ENCODE results near the gene ERICH6B.
"Not testable (repeated sequence)": the region's sequence is repeated elsewhere in the genome, so short reads cannot be mapped to it uniquely, and the experiment has no call there.

ERICH6B gene

DNA sequence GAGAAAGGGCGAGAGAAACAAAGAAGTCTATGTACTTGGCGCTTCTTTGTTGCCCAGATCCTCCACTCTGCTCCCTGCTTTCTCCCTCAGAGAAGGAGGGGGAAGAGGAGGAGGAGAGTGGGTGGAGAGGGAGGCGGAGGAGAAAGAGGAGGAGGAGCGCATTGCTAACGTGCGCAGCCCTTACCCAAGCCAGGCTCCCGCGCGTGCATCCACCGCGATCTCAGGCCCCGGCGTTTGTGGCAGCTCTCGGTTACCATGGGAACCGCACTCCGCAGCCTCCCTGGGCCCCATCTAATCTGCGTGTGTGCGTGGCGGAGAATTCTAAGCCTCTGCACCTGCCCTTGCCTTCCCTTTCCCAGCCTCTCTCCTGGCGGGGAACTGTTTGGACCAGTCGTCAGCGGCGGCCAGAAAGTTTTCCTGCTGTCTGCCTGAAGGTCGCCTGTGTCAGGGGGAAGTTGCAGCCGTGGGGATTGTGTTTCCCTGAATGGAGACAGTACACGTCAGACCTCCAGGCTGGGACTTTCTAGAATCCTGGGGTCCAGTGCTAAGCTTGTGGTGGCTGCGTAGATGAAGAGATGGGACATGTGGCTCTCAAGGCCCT lies at the start of gene ERICH6B:
ERICH6B (minus strand) TSS at position 239 of the 601 bp plus-strand sequence. CDS start 18,734 bp downstream, outside the sequence.
- peak; percentile 53 for DNase-seq

DNA sequence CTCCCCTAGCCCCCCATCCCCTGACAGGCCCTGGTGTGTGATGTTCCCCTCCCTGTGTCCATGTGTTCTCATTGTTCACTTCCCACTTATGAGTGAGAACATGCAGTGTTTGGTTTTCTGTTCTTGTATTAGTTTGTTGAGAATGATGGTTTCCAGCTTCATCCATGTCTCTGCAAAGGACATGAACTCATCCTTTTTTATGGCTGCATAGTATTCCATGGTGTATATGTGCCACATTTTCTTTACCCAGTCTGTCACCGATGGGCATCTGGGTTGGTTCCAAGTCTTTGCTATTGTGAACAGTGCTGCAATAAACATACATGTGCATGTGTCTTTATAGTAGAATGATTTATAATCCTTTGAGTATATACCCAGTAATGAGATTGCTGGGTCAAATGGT lies 47.4 kb upstream of the ERICH6B start:
- not testable (repeated sequence) for DNase-seq

DNA sequence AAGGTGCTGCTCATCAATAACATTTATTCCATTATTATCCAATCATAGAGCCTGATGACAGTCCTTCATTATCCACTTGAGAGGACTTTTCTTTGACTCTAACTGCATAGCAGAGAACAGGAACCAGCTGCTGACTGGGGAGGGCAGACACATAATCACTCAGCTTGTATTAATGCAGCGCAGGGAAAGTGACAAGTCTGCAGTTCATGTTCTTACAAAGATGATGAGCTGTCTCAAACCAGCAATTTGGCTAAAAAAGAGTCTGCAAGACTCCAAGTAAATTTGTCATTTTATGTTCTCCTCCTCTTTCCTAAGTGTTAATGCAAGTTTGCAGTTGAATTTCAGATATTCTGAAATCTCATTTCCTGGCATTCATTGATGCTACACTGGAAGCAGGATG lies 46.6 kb upstream of the ERICH6B start:
- DNase-seq: no peak

DNA sequence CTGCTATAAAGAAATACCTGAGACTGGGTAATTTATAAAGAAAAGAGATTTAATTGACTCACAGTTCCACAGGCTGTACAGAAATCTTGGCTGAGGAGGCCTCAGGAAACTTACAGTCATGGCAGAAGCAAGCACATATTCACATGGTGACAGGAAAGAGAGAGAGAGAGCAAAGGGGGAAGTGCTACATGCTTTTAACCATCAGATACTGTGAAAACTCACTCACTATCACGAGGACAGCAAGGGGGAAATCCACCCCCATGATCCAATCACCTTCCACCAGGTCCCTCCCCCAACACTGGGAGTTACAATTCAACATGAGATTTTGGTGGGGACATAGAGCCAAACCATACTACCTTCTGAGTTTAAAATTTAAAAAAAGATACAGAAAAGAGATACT lies 44.9 kb upstream of the ERICH6B start:
- not testable (repeated sequence) for DNase-seq

DNA sequence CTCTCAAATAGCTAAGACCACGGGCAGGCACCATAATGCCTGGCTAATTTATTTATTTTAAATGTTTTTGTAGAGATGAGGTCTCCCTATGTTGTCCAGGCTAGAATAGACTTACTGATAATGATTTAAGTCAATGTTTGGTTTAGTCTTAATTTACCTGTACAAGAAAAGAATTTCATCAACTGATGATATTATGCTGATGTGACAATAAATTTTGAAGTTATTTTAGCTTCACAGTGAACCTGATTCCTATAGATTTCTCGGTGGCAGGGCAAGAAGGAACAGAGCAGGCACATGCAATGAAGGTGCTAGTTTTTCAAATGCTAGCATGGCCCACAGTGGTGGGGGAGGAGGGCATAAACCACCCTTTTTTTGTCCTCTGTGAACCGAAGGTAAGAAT lies 44.0 kb upstream of the ERICH6B start:
- no peak for DNase-seq

DNA sequence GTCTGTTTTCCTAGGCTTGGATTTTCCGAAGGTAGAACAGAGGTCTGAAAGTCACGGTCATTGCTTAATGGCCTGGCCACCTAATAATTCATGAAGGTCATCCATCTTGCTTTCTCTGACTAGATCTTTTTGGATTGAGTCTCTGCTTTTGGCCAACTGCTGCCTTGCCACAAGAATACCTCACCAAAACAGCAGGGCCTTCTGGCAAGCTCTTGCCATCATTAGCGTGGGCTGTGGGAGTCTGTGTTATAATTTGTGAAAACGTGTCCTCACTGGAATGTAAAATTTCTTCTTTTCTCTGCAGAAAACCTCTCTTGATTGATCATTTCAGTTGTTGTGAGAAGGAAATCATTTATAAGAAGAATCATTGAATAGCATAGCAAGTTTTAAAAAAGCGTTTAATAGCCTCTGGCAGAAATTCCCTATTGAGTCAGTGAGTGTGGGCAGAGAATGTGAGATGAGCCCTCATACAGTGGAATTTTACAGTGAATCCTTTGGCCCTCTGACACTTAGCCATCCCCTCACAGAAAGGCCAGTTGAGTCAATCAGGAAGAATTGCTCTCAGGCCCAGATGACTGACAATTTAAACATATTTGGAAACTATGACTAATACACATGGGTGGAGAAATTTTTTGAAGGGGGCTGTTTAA lies 43.2 kb upstream of the ERICH6B start:
- no peak for DNase-seq

DNA sequence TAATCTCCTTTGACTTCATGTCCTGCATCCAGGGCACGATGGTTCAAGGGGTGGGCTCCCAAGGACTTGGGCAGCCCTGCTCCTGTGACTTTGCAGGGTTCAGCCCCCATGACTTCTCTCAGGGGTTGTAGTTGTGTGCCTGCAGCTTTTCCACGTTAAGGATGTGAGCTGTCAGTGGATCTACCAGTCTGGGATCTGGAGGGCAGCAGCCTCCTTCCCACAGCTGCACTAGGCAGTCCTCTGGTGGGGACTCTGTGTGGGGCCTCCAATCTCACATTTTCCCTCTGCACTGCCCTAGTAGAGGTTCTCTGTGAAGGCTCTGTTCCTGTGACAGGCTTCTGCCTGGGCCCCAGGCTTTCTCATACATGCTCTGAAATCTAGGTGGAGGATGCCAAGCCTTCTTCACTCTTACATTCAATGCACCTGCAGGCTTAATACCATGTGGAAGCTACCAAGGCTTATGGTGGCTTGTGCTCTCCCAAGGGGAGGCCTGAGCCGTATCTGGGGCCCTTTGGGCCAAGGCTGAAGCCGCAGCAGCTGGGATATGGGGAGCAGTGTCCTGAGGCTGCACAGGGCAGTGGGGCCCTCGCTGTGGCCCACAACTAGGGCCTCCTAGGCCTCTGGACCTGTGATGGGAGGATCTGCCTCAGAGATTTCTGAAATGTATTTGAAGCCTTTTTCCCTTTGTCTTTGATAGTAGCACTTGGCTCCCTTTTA lies 39.3 kb upstream of the ERICH6B start:
- DNase-seq: no peak

DNA sequence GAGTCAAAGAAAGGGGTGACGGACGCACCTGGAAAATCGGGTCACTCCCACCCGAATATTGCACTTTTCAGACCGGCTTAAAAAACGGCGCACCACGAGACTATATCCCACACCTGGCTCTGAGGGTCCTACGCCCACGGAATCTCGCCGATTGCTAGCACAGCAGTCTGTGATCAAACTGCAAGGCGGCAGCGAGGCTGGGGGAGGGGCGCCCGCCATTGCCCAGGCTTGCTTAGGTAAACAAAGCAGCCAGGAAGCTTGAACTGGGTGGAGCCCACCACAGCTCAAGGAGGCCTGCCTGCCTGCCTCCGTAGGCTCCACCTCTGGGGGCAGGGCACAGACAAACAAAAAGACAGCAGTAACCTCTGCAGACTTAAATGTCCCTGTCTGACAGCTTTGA lies 29.7 kb upstream of the ERICH6B start:
- DNase-seq: not testable (repeated sequence)

DNA sequence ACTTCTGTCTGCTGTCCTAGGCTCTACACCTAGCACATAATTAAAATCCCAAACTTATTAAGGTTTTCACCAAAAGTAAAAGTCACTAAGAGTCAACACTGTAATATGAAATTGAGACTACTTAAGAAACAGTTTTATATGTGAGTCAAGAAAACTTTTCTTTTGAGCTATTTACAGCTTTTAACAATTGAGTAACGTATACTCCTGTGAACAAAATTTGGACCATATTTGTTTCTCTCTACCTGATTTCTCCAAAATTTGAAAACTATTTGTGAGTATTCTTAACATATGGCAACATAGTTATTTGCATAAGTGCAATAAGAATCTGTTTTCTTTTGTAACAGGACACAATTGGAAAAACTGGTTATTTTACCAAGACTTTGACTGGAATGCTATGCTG lies 26.6 kb upstream of the ERICH6B start:
- not testable (repeated sequence) for DNase-seq

DNA sequence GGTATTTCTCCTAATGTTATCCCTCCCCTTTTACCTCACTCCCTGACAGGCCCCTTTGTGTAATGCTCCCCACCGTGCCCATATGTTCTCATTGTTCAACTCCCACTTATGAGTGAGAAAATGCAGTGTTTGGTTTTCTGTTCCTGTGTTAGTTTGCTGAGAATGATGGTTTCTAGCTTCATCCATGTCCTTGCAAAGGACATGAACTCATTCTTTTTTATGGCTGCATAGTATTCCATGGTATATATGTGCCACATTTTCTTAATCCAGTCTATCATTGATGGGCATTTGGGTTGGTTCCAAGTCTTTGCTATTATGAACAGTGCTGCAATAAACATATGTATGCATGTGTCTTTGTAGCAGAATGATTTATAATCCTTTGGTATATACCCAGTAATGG lies 19.8 kb upstream of the ERICH6B start:
- not testable (repeated sequence) for DNase-seq

DNA sequence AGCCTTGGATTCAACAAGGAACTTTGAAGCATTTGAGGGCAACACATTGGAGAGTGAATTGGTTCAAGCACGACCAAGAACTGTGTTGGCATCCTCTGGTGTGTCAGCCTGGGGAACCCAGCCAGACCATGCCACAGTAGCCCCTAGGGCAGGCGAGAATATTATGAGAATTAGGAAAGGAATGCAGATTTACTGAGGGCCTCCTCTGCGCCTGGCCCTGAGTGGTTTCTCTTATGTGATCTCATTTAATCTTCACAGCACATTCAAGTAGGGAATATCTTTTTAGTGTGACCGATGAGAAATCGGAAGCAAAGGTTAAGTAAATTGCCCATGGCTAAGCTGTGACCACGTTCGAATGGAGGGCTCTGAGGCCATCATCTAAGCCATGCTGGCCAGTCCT lies 15.3 kb upstream of the ERICH6B start:
- DNase-seq: no peak

DNA sequence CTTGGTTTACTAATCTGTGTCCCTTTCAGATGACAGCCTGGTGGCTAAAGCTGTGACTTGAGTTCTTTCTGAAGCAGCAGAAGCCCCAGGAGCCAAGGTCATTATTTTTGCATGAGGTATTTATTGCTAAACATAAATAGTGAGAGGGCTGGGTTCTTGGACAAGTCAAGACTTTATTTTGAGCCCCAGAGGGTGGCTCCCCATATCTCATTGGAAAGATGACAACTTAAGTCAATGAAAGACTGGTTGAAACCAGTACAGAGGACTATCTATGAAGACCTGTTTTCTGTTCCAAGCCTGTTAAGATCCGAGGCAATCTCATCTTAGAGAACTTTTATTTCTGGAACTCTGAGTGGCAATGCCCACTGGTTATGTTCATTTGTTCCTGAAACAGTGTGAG lies 14.4 kb upstream of the ERICH6B start:
- no peak for DNase-seq

DNA sequence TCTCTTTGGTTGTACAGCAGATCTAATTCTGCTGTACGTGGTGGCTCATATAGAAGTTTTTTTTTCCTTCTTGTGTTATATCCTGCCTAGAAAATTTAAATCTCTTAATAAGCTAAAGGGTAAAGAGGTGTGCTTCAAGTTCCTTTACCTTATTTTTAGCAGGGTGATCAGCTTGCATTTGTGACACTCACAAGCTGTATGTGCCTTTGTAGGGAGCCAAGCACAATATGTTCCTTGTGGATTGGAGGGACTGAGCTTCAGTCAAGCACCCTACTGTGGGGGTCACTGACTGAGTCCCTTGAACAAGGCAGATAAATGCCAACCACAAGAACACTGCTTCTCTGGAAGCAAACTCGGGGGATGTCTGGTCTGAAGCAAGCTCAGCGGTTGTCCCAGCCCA lies 12.6 kb upstream of the ERICH6B start:
- DNase-seq: no peak

DNA sequence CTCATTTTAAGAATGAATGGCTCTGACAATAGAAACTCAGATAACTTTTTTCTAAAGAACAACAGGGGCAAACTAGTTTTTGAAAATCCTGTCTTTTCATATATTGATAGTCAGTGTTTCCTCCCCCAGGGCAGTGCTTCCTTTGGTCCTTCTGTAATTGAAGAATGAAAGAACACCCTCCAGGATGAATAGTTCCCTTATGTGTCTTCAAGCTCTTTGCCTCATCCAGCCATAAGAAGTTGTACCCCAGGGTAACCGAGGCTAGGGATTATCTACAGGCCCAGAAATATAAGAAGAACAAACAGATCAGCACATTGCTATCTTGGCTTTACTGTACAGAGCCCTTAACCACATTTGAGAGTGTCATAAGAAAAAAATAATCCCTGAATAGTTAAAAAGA lies 12.1 kb upstream of the ERICH6B start:
- no peak for DNase-seq

DNA sequence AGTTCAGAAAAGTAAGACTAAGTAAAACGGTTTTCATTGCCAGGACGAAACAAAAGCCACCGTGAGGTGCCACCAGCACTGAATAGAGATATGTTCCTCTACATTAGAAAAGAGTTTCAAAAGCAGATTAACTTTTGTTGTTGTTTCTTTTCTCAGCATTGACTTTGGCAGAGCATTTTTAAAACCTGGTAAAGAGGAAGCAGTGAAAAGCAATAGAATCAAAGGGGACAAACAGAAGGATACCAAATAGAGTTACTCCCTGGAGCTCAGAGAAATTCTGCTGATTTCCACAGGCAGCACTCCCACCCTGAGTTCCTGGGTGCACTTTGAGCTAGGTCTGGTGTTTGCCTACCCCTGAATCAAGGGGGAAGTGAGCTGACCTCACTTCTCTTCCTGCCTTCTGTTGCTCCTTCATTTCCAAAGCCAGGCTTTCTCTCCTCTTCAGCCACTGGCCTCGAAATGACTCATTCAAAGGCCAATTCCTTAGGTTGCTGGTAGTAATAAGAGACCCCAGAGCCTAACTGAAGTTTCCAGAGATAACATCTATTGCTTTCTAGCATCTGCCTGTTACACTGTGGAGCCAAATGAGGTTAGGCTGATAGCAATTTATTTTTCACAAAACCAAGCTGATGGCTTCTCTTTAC lies 11.3 kb upstream of the ERICH6B start:
- DNase-seq: no peak

DNA sequence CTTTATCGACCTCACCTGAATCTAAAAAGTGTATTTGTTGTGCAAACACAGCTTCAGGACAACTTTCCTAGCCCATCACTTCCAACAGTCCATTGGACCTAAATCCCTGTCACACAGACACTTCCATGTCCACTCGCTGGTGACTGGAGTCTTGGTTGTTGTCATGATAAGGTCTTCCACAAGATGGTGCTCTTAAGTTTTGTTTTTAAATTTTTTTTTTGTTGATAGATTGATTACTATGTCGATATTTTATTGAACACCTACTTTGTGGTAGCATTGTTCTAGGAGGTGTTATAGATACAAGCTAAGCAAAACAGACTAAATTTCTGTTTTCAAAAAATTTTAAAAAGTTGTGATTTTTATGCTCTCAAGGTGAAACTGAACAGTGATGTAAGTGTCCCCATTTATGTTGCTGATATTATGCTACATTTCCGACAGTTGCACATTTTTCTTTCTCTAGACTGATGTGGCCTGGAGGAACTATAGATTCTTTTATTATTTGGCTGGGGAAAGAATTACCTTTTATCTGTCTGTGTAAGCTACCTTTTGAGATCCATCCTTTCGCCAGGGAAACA lies 8.1 kb upstream of the ERICH6B start:
- no peak for DNase-seq

DNA sequence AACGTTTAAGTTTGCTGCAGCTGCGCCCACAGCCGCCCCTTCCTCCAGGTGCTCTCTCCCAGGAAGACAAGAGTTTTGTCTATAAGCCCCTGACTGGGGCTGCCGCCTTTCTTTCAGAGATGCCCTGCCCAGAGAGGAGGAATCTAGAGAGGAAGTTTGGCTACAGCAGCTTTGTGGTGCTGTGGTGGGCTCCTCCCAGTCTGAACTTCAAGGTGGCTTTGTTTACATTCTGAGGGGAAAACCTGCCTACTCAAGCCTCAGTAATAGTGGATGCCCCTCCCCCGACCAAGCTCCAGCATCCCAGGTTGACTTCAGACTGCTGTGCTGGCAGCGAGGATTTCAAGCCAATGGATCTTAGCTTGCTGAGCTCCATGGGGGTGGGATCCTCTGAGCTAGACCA lies 6.4 kb upstream of the ERICH6B start:
- DNase-seq: no peak

DNA sequence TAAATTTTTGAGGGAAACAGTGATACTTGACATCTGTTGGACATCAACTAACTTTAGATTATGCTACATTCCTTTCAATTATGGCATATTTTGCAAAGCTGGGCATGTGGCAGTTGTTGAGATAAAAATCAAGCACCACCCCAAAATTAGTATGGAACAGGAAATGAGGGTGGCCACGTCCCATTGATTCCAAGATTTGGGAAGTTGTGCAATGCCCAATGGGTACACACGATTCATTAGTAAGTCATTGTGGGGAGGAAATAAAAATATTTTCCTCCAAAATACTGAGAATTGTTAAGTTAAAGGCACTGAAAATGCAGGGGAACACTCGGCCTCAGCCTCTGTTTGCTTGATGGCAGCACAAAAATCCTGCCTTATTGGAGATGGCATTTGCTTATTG lies 7.6 kb downstream of the ERICH6B start:
- DNase-seq: no peak

DNA sequence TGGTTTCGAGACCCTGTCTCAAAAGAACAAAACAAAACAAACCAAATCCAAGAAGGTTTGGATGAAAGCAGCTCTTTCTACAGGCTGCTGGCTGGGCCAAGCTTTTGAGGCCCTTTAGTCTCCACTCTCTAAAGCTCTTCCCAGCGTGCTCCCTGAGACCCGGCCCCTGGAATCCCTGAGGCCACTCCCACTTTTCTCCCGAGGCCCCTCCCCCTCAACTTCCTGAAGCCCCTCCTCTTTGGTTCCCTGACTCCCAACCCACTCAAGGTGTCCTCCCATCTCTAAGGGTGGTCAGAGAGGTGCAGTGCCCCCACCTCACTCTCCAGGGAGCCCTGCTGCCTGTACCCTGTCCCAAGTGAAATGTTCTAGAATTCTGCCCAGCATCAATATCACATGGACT lies 10.6 kb downstream of the ERICH6B start:
- no peak for DNase-seq

DNA sequence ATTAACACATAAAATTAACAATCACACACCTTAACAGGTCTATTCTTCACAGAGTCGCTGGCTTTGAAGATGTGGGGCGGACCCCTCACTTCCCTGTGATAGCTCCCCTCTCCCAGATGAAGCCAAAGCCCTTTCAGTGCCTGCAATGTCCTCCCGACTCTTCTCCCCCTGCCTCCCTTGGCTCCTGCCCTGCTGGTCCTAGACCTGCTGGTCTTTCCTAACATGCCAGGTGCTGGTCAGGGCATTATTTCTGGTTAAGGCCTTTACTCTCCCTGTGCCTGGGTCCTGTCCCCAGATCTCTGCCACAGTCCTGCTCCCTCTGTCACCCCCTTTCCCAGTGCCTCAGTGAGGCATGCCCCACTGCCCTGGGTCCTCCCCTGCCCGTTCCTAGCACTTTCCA lies 12.2 kb downstream of the ERICH6B start:
- no peak for DNase-seq

DNA sequence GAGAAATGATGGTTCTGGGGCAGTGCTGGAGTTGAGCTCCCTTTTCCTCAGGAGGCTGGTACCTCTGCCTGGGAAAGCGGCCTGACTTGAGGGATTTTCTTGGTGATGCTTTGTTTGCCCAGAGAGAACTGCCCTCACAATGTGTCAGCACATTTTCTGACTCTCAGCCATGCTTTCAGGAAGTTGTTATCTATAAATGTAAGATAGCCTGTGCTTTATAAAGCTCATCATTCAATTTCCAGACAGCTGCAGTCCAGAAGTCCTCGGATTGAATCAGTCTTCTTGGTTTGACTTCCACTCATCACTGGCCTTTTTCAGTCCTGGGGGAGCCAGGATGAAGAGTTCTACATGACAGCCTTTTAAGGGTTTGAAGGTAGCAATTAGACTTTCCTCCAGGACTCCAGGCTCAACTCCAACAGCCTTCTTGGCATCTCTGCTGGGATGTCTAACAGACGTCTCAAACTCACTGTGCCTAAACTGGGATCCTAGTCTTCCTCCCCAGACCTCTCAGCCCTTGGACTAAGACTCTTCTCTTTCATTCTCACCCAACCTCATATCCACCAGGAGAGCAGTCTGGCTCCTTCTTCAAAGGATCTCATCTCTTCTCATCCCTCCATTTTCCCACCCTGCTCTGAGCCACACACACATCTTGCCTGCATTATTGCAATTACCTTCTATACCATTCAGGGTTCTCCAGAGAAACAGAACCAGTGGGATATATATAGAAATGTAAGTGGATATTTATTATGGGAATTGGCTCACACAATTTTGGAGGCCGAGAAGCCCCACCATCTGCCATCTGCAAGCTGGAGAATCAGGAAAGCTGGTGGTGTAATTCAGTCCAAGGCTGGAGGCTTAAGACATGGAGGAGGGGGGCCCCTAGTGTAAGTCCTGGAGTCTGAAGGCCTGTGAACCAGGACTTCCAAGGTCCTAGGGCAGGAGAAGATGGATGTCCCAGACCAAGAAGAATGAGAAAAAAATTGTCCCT lies 13.1 kb downstream of the ERICH6B start:
- no peak for DNase-seq

DNA sequence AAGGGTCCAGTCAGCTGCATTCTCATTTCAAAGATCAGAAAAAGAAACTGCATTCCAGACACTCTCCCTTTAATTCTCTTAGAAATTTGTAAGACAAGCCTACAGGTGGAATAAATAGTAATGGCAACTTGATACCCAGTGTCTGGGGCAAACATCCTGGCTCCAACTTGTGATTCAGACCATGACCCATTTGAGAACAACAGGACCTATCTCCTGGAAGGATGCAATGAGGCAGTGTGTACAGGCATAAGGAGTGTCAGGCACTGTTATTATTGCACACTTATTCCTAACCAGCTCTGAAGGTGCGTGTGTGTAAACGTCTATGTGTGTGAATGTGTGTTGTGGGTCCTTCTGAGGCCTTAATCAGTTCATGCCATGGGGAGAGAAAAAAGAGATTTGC lies 13.9 kb downstream of the ERICH6B start:
- DNase-seq: no peak
